DND-41 (cell line): ENCODE data around the gene WFS1.

Source experiments
- ATAC-seq: fragments of 200-7000 bp; cut with Tn5 transposase; 3 replicates; pipeline ENCODE4 v1.9.1; 2021; ENCODE audit warnings: low read depth; ENCODE audit not compliant: insufficient read depth
- DNase-seq: peaks from one replicate; pipeline ENCODE4 v3.0.0-alpha.2; 2020
- H2AFZ ChIP-seq: 2 replicates; pipeline ENCODE4 v1.6.0; 2012; ENCODE audit warnings: low read depth, low read length
- H3K27ac ChIP-seq: 2 replicates; pipeline ENCODE4 v1.5.1; 2012; ENCODE audit warnings: low read length, inconsistent platforms
- H3K27me3 ChIP-seq: fragments of 200-600 bp; sonication (generic); 2 replicates; pipeline ENCODE4 v1.6.0; 2012; ENCODE audit warnings: low read length, mild to moderate bottlenecking, inconsistent platforms; ENCODE audit not compliant: insufficient read depth, poor library complexity
- H3K36me3 ChIP-seq: 2 replicates; pipeline ENCODE4 v1.5.1; 2012; ENCODE audit warnings: low read length, inconsistent platforms; ENCODE audit not compliant: insufficient read depth
- H3K4me1 ChIP-seq: 2 replicates; pipeline ENCODE4 v1.5.1; 2012; ENCODE audit warnings: mild to moderate bottlenecking, low read length; ENCODE audit not compliant: insufficient read depth
- H3K4me2 ChIP-seq: 2 replicates; pipeline ENCODE4 v1.6.0; 2012; ENCODE audit warnings: mild to moderate bottlenecking, moderate library complexity, low read length, inconsistent platforms; ENCODE audit not compliant: insufficient read depth
- H3K4me3 ChIP-seq, 2 experiments: fragments of 200-600 bp in 1 of 2; shearing (Covaris generic) in 1 of 2; 2 replicates each; pipeline ENCODE4 v1.5.1; 2012 to 2016; ENCODE audit warnings: inconsistent platforms in 2 of 2, low read length in 2 of 2, mild to moderate bottlenecking in 2 of 2, low read depth in 1 of 2, moderate library complexity in 1 of 2
- H3K79me2 ChIP-seq: 2 replicates; pipeline ENCODE4 v1.6.0; 2012; ENCODE audit warnings: low read length, inconsistent platforms; ENCODE audit not compliant: insufficient read depth
- H3K9ac ChIP-seq: 2 replicates; pipeline ENCODE4 v1.6.0; 2012; ENCODE audit warnings: low read depth, mild to moderate bottlenecking, inconsistent platforms, low read length, moderate library complexity
- H3K9me3 ChIP-seq: 2 replicates; pipeline ENCODE4 v1.5.1; 2012; ENCODE audit warnings: low read length, moderate library complexity, mild to moderate bottlenecking, inconsistent platforms; ENCODE audit not compliant: insufficient read depth, severe bottlenecking
- H4K20me1 ChIP-seq: 2 replicates; pipeline ENCODE4 v1.6.0; 2012; ENCODE audit warnings: low read length; ENCODE audit not compliant: insufficient read depth
- CTCF ChIP-seq: IDR thresholded peaks from 2 replicates; pipeline ENCODE4 v1.5.1; 2012; ENCODE audit warnings: borderline replicate concordance, low read length, moderate library complexity, mild to moderate bottlenecking; ENCODE audit not compliant: poor library complexity, severe bottlenecking; ENCODE audit errors: extremely low read depth
- EZH2 ChIP-seq: IDR thresholded peaks from 3 replicates; pipeline ENCODE4 v1.6.1; 2012; ENCODE audit warnings: borderline replicate concordance, low read depth, mild to moderate bottlenecking, moderate library complexity, low read length, inconsistent platforms; ENCODE audit not compliant: severe bottlenecking

WFS1 gene

GRCh38 chr4:6328526-6328925, 58.9 kb downstream of the WFS1 start:
- H3K9me3 ChIP-seq: no peaks in the 10 kb centered on the region
- H3K4me3 ChIP-seq: no peak overlapping the region
- H3K36me3 ChIP-seq: no peaks in the 10 kb centered on the region
- no peak overlapping the region for H3K27ac ChIP-seq
- H2AFZ ChIP-seq: no peak overlapping the region
- H3K9ac ChIP-seq: no peak overlapping the region
- no peak for TF ChIP-seq EZH2
- no peak for TF ChIP-seq CTCF
- H3K4me2 ChIP-seq: no peak overlapping the region
- no peaks in the 10 kb centered on the region for H3K4me1 ChIP-seq
- peaks cover 16% of the 10 kb centered on the region; the same call in 1 of the 2 replicates for H4K20me1 ChIP-seq
- DNase-seq (no peak), ATAC-seq (no peak)
- no peaks in the 10 kb centered on the region for H3K79me2 ChIP-seq
- no peaks in the 10 kb centered on the region for H3K27me3 ChIP-seq

GRCh38 chr4:6329478-6330383, 60.1 kb downstream of the WFS1 start:
- Histone ChIP-seq H3K9me3 (no peaks in the 10 kb centered on the region), H3K4me2 (no peak overlapping the region), H3K27ac (no peak overlapping the region), H3K36me3 (no peaks in the 10 kb centered on the region), H2AFZ (no peak overlapping the region), H3K4me1 (no peaks in the 10 kb centered on the region), H3K4me3 (no peak overlapping the region), H3K79me2 (no peaks in the 10 kb centered on the region), H4K20me1 (peaks cover 16% of the 10 kb centered on the region; the same call in 1 of the 2 replicates), H3K27me3 (no peaks in the 10 kb centered on the region), H3K9ac (no peak overlapping the region)
- TF ChIP-seq CTCF: no peak
- TF ChIP-seq EZH2: no peak
- DNase-seq (no peak), ATAC-seq (no peak)

- Histone ChIP-seq H3K9ac (no peak overlapping the region), H4K20me1 (peaks cover 16% of the 10 kb centered on the region; the same call in 1 of the 2 replicates), H2AFZ (no peak overlapping the region), H3K4me3 (no peak overlapping the region), H3K27ac (no peak overlapping the region), H3K4me1 (no peaks in the 10 kb centered on the region), H3K9me3 (no peaks in the 10 kb centered on the region), H3K79me2 (no peaks in the 10 kb centered on the region), H3K36me3 (no peaks in the 10 kb centered on the region), H3K27me3 (no peaks in the 10 kb centered on the region), H3K4me2 (no peak overlapping the region)
- TF ChIP-seq EZH2 (no peak), CTCF (no peak)
- ATAC-seq: no peak
- DNase-seq: no peak
Measured at GRCh38 chr4:6330384-6330767, 60.7 kb downstream of the WFS1 start.
